Endothelial cell of hepatic sinusoid (primary cell): Measurements from ENCODE around the gene POLDIP2.

Source experiments
- in situ Hi-C: cut with HindIII; loops from 2 replicates; pipeline ENCODE4 v1.10.0; 2017; ENCODE audit warnings: low sequenced_read_pairs

Gene POLDIP2, protein sequence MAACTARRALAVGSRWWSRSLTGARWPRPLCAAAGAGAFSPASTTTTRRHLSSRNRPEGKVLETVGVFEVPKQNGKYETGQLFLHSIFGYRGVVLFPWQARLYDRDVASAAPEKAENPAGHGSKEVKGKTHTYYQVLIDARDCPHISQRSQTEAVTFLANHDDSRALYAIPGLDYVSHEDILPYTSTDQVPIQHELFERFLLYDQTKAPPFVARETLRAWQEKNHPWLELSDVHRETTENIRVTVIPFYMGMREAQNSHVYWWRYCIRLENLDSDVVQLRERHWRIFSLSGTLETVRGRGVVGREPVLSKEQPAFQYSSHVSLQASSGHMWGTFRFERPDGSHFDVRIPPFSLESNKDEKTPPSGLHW

GRCh38 chr17:28357061-28357900 lies at the start of gene POLDIP2:
Gene POLDIP2, minus strand, starts transcription at chr17:28357527. Its CDS starts 79 bp downstream, at chr17:28357448.
- in situ Hi-C loops, result loop anchor here (5.0 kb wide), 1 partner anchor 40 kb away; the partner anchor contains the start of gene TMEM97

GRCh38 chr17:28406473-28406814 lies 49.1 kb upstream of the POLDIP2 start:
- in situ Hi-C loops, result no loop called here

GRCh38 chr17:28405632-28406472 lies 48.5 kb upstream of the POLDIP2 start, which contains the start of gene SLC46A1:
Gene SLC46A1, minus strand, starts transcription at chr17:28406212. Its CDS starts 98 bp downstream, at chr17:28406114.
- in situ Hi-C loops, result no loop called here

DNA sequence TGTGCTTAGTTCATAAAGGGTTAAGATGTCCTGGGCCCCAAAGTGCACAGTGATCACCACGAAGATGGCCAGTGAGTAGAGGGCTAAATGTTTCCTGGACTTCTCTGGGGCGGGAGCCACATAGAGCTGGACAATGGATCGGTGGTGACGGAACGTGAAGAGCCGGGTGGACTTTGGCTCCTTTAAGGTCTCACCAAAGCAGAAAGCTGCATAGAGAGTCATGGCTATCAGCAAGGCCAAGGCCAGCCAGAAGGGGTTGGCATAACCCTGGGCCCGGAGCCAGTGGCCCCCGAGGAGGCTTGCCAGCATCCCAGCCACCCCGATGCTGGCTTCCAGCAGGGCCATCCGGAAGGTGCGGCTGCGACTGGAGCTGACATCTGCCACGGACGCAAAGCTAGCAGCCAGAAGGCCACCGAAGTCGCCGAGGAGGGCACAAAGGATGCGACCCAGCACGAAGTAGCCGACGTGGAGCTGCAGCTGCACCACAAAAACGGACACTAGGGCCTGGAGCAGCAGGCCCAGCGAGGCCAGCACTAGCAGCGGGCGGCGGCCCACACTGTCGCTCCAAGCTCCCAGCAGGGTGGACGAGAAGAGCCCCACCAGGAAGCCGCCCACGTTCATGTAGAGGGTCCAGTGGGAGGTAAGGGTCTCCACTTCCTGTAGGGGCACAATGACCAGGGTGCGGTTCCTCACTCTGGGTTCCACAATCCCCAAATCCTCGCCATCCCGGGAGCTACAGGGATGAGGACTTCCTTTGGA lies 47.7 kb upstream of the POLDIP2 start:
- in situ Hi-C loops, result no loop called here

DNA sequence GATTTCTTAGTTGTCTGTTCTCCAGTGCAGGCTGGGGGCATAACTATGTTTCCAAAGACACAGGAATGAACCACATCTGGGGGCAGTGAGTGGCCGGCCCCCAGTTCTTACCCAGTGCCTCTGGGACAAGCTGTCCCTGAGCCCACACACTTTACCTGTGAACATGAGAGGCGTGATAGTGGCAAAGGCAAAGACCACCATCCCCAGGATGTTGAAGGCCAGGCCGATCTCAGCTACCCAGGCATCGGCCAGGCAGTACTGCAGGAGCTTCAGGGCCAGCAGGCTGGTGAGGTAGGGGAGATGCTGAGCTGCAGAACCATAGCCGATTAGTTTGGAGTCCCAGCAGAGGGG lies 47.1 kb upstream of the POLDIP2 start:
- in situ Hi-C loops, result no loop called here

DNA sequence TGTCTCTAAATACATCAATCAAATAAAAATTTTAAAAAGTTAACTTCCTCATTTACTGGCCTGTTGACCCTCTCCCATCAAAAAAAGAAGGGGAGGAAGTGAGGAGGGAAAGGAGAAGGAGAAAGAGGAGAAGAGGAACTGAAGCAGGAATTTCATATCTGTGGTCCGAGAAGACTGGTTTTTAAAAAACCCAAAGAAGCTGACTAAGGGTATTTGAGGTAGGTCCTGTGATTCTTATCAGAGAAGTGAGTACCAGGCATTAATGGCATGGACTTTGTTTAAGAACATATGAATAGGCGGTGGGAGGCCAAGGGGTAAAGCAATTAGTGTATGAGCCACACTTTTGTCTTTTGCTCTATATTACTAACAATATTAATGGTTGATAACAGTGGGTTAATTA lies 46.7 kb upstream of the POLDIP2 start:
- in situ Hi-C loops, result no loop called here

DNA sequence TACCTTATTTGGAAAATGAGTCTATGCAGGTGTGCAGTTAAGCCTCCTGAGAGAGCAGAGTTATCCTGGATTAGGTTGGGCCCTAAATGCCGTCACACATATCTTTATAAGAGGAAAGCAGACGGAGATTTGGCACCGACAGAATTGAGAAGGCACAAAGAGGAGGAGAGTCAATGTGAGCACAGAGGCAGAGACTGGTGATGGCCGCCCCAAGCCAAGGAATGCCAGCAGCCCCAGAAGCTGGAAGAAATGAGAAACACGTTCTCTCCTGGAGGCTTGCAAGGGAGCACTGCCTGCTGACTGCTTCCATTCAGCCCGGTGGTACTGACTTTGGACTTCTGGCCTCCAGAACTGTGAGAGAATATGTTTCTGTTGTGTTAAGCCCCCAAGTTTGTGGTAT lies 45.5 kb upstream of the POLDIP2 start:
- in situ Hi-C loops, result no loop called here

DNA sequence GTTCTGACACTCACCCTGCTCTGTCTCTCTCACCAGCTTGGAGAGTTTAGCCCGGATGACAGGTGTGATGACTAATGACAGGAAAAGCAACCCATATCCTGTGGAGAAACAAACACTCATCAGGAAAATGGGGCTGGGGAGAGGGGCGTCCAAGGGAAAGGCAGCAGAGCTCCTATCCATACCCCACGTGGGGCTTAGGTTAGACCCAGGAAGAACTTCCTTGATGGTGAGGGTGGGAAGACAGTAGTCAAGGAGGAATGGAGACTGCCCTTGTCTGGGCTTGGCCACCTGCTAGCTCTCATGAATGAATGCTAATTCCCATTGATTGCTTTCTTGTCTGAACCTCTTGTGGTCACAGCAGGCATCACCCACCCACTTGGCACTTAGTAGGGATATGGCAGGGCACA lies 44.9 kb upstream of the POLDIP2 start:
- in situ Hi-C loops, result no loop called here

GRCh38 chr17:28399808-28400207 lies 42.5 kb upstream of the POLDIP2 start:
- in situ Hi-C loops, result no loop called here

GRCh38 chr17:28398280-28398981 lies 41.1 kb upstream of the POLDIP2 start:
- in situ Hi-C loops, result no loop called here

DNA sequence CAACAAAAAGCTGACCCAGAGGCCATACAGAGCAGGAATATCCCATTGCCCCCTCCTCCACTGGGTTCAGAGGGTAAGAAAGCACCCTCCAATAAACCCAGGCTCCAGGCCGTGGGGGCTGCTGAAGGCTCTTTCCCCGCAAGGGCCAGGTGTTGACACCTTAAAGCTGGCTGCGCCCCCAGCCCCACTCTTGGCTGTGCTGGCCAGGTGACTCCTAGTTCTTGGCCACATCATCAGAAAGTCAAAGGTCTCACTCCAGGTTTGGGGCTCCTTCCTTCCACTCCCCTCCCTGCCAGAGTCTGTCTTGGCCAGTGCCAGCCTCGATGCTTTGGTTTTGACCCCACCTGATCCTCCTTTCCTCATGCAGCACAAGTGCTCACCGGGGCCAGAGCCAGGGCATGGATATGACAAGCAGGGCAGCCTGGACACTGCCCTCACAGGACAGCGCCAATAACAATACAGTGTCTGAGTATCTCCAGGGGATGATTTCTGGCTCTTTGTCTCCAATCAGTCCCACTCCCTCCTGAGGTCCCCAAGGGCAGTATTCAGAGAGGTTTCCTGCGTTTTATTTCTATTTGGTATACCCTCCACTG lies 40.5 kb upstream of the POLDIP2 start:
- in situ Hi-C loops, result no loop called here

- in situ Hi-C loops, result no loop called here
These were observed 39.9 kb upstream of the POLDIP2 start for GRCh38 chr17:28397275-28397674.

DNA sequence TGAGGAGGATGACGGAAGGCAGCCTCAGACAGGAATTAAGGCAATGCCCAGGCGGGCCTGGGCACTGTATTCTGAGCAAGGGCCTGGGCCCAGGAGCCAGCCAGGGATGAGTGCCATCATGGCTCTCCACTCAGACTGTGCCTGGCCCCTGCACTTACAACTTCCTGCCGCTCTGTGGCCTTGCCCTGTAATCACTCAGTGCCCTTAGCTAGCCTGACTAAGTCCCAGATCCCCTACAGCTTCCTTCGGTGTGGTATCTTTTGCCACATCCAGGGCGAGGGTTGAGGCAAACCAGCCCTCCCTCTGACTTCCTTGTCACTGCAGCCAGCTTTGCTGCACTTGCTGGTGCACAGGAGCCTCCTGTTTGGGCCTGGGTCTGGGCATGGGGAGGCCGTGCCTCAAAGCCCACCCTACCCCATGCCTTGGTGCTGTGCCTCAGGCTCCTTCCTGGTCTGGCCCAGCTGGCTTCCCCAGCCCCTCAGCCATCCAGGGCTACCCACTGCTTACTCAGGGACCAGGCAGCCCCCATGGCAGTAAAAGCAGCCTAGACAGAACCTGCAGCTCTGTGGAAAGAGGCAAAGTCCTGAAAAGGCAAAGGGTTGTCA lies 39.4 kb upstream of the POLDIP2 start:
- in situ Hi-C loops, result no loop called here

DNA sequence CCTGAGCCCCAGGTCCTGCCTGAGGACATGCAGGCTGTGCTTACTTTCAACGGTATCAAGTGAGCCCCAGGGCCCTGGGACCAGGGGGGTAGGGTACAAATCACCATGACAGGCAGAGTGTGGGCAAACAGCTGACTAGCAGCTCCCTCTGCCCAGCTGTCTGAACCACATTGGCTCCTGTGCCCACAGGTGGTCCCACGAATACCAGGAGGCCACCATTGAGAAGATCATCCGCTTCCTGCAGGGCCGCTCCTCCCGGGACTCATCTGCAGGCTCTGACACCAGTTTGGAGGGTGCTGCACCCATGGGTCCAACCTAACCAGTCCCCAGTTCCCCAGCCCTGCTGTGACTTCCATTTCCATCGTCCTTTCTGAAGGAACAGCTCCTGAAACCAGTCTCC lies 38.6 kb upstream of the POLDIP2 start:
- in situ Hi-C loops, result no loop called here

GRCh38 chr17:28395426-28395825 lies 38.1 kb upstream of the POLDIP2 start:
- in situ Hi-C loops, result no loop called here

DNA sequence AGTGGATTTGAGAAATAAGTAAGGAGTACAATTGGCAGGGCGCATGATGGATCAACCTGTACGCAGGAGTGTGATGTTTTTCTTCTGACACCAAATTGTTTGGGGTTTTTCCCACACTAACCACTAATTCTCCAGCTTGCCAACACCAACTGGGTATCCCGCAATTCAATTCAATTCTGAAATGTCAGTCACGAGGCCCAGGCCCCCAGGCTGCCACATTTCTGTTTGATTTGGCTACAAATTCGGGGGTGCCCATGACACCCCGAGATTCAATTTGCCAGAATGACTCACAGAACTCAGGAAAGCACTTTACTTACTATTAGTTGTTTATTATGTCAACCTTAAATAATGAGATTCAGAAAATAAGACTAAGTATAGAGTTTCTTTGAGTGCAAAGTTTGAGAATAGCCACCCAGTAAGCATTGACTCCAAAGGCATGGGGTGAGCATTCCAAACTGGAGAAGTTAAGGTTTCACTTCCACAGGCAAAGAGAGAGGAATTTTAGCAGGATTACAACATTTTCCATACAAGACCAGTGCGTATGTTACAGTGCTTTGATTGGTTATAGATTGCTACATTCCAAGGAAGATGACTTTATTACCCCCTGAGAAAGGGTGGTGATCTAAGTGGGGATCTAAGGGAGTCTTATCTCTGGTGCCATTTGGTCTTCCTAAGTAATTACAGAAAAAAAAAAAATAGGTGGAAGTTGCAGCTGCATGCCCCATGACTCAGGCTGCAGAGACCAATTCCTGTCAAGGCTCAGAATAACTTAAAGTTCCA lies 37.2 kb upstream of the POLDIP2 start:
- in situ Hi-C loops, result no loop called here

- in situ Hi-C loops, result no loop called here
These were observed 35.2 kb upstream of the POLDIP2 start for GRCh38 chr17:28392491-28392890.

GRCh38 chr17:28391401-28391800 lies 34.1 kb upstream of the POLDIP2 start:
- in situ Hi-C loops, result no loop called here
